ENCODE results near the gene RAMP3. TPM values are rescaled to one million over a fixed set of nuclear protein-coding genes. Genes with fewer than 3 reads are reported as not detected.

RAMP3 gene
- total RNA-seq, 3 donors from 2014 or later (not counting 1 experiment from before 2014, with no cell fraction given), result not detected

DNA sequence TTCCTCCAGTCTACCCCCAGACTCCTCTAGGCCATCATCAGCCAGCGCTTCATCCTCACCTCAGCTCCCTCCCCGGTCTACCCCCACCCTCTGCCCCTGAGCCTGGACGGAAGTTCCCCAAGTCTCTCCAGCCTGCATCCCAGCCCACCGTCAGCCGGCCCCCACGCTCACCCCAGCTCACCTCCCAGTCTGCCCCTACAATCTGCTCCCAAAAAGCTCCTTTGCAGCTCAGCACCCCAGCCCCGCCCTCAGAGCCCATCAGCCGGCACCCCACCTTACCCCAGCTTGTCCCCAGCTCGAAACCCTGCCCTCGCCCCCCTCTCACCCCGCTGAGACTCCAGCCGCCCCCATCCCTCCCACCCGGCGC is 322 bp upstream of the RAMP3 start:
- 9% methylated on average over 14 of the region's 14 CpGs for WGBS (ENCODE audit: insufficient coverage)
- H3K4me3 Mint-ChIP-seq, result no peak overlapping the region
- H3K4me1 Mint-ChIP-seq, result peaks cover 0 to 15% of the 10 kb centered on the region in 2 donors
- H3K9me3 Mint-ChIP-seq, result no peaks in the 10 kb centered on the region
- H3K4me1 ChIP-seq (ENCODE audit: control insufficient read depth, insufficient read depth, low read length), result peaks cover 4% of the 10 kb centered on the region
- peaks cover 4% of the 10 kb centered on the region for H3K27me3 ChIP-seq (ENCODE audit: control insufficient read depth, insufficient read depth, low read length)
- H3K27me3 Mint-ChIP-seq (ENCODE audit: low read depth in 2 of 2), result peaks cover 16 to 30% of the 10 kb centered on the region in 2 donors
- no peak for ATAC-seq
- intact Hi-C loops (cut with micrococcal nuclease), result no loop called here
- no peaks in the 10 kb centered on the region for H3K9me3 ChIP-seq (ENCODE audit: control insufficient read depth, insufficient read depth, low read length)
- H3K4me3 ChIP-seq (ENCODE audit: low read length), result no peak overlapping the region
- no peak overlapping the region for H3K27ac Mint-ChIP-seq
- no peaks in the 10 kb centered on the region for H3K36me3 Mint-ChIP-seq
- no peak overlapping the region for H3K27ac ChIP-seq (ENCODE audit: low read length)
- TF ChIP-seq, protein P1, sequence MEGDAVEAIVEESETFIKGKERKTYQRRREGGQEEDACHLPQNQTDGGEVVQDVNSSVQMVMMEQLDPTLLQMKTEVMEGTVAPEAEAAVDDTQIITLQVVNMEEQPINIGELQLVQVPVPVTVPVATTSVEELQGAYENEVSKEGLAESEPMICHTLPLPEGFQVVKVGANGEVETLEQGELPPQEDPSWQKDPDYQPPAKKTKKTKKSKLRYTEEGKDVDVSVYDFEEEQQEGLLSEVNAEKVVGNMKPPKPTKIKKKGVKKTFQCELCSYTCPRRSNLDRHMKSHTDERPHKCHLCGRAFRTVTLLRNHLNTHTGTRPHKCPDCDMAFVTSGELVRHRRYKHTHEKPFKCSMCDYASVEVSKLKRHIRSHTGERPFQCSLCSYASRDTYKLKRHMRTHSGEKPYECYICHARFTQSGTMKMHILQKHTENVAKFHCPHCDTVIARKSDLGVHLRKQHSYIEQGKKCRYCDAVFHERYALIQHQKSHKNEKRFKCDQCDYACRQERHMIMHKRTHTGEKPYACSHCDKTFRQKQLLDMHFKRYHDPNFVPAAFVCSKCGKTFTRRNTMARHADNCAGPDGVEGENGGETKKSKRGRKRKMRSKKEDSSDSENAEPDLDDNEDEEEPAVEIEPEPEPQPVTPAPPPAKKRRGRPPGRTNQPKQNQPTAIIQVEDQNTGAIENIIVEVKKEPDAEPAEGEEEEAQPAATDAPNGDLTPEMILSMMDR (IDR thresholded peaks at IDR 0.05), result no peak
- H3K36me3 ChIP-seq (ENCODE audit: control insufficient read depth, insufficient read depth, low read length), result no peaks in the 10 kb centered on the region
- no peak for DNase-seq

DNA sequence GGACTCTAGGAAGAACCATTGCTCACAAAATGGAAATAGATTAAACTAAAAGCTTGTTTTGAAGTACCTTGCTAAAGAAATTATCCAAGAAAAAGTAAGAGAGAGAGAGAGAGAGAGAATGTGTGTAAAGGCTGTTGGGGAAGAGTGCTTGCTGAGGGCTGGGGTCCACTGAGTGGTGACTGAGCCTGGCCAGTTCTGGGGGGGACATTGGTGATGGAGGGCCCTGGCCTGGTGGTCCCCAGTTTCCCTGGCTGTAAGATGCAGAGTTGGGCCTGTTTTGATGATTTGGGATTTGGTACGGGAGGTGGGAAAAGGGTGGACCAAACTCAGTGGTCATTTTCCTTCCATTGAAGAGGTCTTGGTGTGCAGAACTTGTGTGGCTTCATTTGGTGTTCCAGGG is 880 bp downstream of the RAMP3 start:
- no peaks in the 10 kb centered on the region for H3K9me3 ChIP-seq (ENCODE audit: control insufficient read depth, insufficient read depth, low read length)
- H3K27ac Mint-ChIP-seq, result no peak overlapping the region
- H3K27me3 ChIP-seq (ENCODE audit: control insufficient read depth, insufficient read depth, low read length), result peaks cover 4% of the 10 kb centered on the region
- H3K27ac ChIP-seq (ENCODE audit: low read length), result no peak overlapping the region
- no peak for DNase-seq
- H3K36me3 ChIP-seq (ENCODE audit: control insufficient read depth, insufficient read depth, low read length), result no peaks in the 10 kb centered on the region
- intact Hi-C loops (cut with micrococcal nuclease), result no loop called here
- no peak overlapping the region for H3K4me3 ChIP-seq (ENCODE audit: low read length)
- H3K4me1 ChIP-seq (ENCODE audit: control insufficient read depth, insufficient read depth, low read length), result peaks cover 4% of the 10 kb centered on the region
- no peaks in the 10 kb centered on the region for H3K9me3 Mint-ChIP-seq
- ATAC-seq, result no peak
- TF ChIP-seq, protein P1 (IDR thresholded peaks at IDR 0.05), result no peak
- H3K27me3 Mint-ChIP-seq (ENCODE audit: low read depth in 2 of 2), result peaks cover 16 to 31% of the 10 kb centered on the region in 2 donors
- no peak overlapping the region for H3K4me3 Mint-ChIP-seq
- 87% methylated on average over 1 of the region's 1 CpG for WGBS (ENCODE audit: insufficient coverage)
- peaks cover 0 to 24% of the 10 kb centered on the region in 2 donors for H3K4me1 Mint-ChIP-seq
- no peaks in the 10 kb centered on the region for H3K36me3 Mint-ChIP-seq

DNA sequence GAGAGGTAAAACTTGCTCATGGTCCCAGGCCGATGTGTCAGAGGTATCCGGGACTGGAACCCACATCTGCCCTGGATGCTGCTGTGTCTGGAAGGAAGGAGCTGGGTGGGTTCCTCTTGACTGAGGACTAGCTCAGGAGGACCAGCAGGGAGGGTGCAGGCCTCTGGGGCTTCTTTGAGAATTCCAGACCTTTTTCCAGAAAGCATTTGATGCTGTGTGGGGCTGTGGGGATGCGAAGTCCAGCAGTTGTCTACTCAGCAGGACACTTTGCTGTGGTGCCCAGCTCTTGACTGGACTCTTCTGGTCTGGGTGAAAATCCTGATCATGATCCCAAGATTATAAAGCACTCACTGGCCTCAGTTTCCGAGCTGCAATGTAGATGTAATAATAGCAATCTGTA is 1.7 kb downstream of the RAMP3 start:
- peaks cover 3% of the 10 kb centered on the region for H3K9me3 ChIP-seq (ENCODE audit: control insufficient read depth, insufficient read depth, low read length)
- no peaks in the 10 kb centered on the region for H3K36me3 ChIP-seq (ENCODE audit: control insufficient read depth, insufficient read depth, low read length)
- H3K4me1 Mint-ChIP-seq, result peaks cover 0 to 26% of the 10 kb centered on the region in 2 donors
- TF ChIP-seq, protein P1 (IDR thresholded peaks at IDR 0.05), result no peak
- DNase-seq, result no peak
- no peaks in the 10 kb centered on the region for H3K36me3 Mint-ChIP-seq
- H3K4me1 ChIP-seq (ENCODE audit: control insufficient read depth, insufficient read depth, low read length), result peaks cover 4% of the 10 kb centered on the region
- H3K27ac Mint-ChIP-seq, result no peak overlapping the region
- no peak overlapping the region for H3K4me3 Mint-ChIP-seq
- no peak overlapping the region for H3K27ac ChIP-seq (ENCODE audit: low read length)
- peaks cover 16 to 31% of the 10 kb centered on the region in 2 donors for H3K27me3 Mint-ChIP-seq (ENCODE audit: low read depth in 2 of 2)
- peaks cover 4% of the 10 kb centered on the region for H3K27me3 ChIP-seq (ENCODE audit: control insufficient read depth, insufficient read depth, low read length)
- 95% methylated on average over 4 of the region's 4 CpGs for WGBS (ENCODE audit: insufficient coverage)
- no peak for ATAC-seq
- H3K9me3 Mint-ChIP-seq, result no peaks in the 10 kb centered on the region
- intact Hi-C loops (cut with micrococcal nuclease), result no loop called here
- H3K4me3 ChIP-seq (ENCODE audit: low read length), result no peak overlapping the region

DNA sequence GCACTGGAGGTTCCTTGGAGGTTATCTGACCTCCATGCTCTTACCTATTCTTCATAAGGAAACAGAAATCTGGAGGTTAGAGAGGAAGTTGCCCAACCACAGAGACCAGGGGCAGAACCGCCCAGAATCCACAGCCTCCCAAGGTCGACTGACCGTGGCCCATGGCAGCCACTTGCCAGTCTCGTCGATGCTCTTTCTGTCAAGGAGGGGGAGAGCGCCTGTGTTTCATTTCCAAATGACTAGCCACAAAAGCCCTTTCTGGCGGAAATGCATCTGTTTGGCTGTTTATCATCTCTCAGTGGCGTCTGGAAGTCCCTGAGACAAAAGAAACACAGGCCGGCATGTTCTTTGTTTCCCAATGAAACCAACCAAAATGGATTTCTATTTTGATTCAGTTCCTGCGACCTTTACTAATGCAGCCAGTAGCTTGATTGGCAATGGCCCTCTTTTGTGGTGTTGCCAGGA is 2.9 kb downstream of the RAMP3 start:
- no peak overlapping the region for H3K27ac ChIP-seq (ENCODE audit: low read length)
- intact Hi-C loops (cut with micrococcal nuclease), result no loop called here
- WGBS (ENCODE audit: insufficient coverage), result 38% methylated on average over 10 of the region's 10 CpGs

More for the DNA sequence above, 2.9 kb downstream of the RAMP3 start:
- Mint-ChIP-seq H3K36me3 (no peaks in the 10 kb centered on the region), H3K27ac (no peak overlapping the region), H3K9me3 (peaks cover 0 to 4% of the 10 kb centered on the region in 2 donors), H3K27me3 (ENCODE audit: low read depth in 2 of 2) (peaks cover 16 to 24% of the 10 kb centered on the region in 2 donors), H3K4me1 (peaks cover 0 to 26% of the 10 kb centered on the region in 2 donors), H3K4me3 (no peak overlapping the region)
- TF ChIP-seq, protein P1 (IDR thresholded peaks at IDR 0.05), result no peak
- Histone ChIP-seq H3K4me3 (ENCODE audit: low read length) (no peak overlapping the region), H3K4me1 (ENCODE audit: control insufficient read depth, insufficient read depth, low read length) (peaks cover 4% of the 10 kb centered on the region), H3K36me3 (ENCODE audit: control insufficient read depth, insufficient read depth, low read length) (no peaks in the 10 kb centered on the region), H3K9me3 (ENCODE audit: control insufficient read depth, insufficient read depth, low read length) (peaks cover 3% of the 10 kb centered on the region), H3K27me3 (ENCODE audit: control insufficient read depth, insufficient read depth, low read length) (peaks cover 4% of the 10 kb centered on the region)
- no peak for DNase-seq
- ATAC-seq, result no peak

All from natural killer cell (primary cell).